Central memory CD4-positive, alpha-beta T cell (primary cell): Measurements from ENCODE around the gene PKD1L1.

Experiments used
- DNase-seq: peaks from one replicate; pipeline ENCODE4 v3.0.0; 2022

PKD1L1 gene

GRCh38 chr7:47725031-47725780 lies 223.1 kb downstream of the PKD1L1 start:
- DNase-seq, result no peak
